Transverse colon (tissue), 4 donors: ENCODE data around the gene ZKSCAN4. TPM values are rescaled to one million over a fixed set of nuclear protein-coding genes. Genes with fewer than 3 reads are reported as not detected.

Experiments
- DNase-seq: peaks from one replicate; pipeline ENCODE4 v3.0.0-alpha.2; 2019
- H3K27ac ChIP-seq, 4 donors: fragments of 200-600 bp; sonication (generic); 2 replicates each; pipeline ENCODE4 v1.5.1; 2016 to 2018; ENCODE audit warnings: inconsistent platforms in 4 of 4
- H3K27me3 ChIP-seq: fragments of 200-600 bp; sonication (generic); 2 replicates; pipeline ENCODE4 v1.5.1; 2017; ENCODE audit warnings: inconsistent platforms
- H3K36me3 ChIP-seq, 4 donors: fragments of 200-600 bp; sonication (generic); 2 replicates each; pipeline ENCODE4 v1.5.1; 2017 to 2019; ENCODE audit warnings: inconsistent platforms in 4 of 4
- H3K4me1 ChIP-seq, 4 donors: fragments of 200-600 bp; sonication (generic); 2 replicates each; pipeline ENCODE4 v1.5.1; 2017 to 2020; ENCODE audit warnings: inconsistent platforms in 4 of 4
- H3K4me3 ChIP-seq, 4 donors: fragments of 200-600 bp; sonication (generic); 1 replicate in 1 of 4; 2 replicates in 3 of 4; pipeline versions ENCODE4 v1.5.1 to v1.6.1; 2017 to 2019; ENCODE audit warnings: inconsistent platforms in 4 of 4
- H3K9me3 ChIP-seq, 2 donors: fragments of 200-600 bp; sonication (generic); 2 replicates each; pipeline ENCODE4 v1.5.1; 2017 to 2019; ENCODE audit warnings: inconsistent platforms in 2 of 2
- EP300 ChIP-seq: sonication (generic); formaldehyde crosslinking; IDR thresholded peaks from one replicate; pipeline ENCODE4 v1.6.1; 2017; ENCODE audit warnings: antibody characterized with exemption, low read depth
- POLR2A ChIP-seq: fragments of 450-650 bp; IDR thresholded peaks from one replicate; pipeline ENCODE4 v1.6.1; 2016; ENCODE audit warnings: antibody characterized with exemption, mild to moderate bottlenecking, moderate library complexity
- POLR2AphosphoS5 ChIP-seq, 3 donors: sonication (generic); formaldehyde crosslinking; IDR thresholded peaks; one replicate each; pipeline ENCODE4 v1.6.1; 2016; ENCODE audit warnings: antibody characterized with exemption in 3 of 3
- WGBS, 2 donors: methylation state at CpG; one replicate each; pipeline ENCODE4 v1.1.5; 2018; ENCODE audit warnings: low coverage in 1 of 2; 5-methylcytosine and 5-hydroxymethylcytosine counted together
- in situ Hi-C, 4 donors: fragments of 200-750 bp; cut with MboI; loops; one replicate each; pipeline versions ENCODE4 v1.15.0 to v1.15.1; 2017; ENCODE audit warnings: low sequenced_read_pairs in 3 of 4, low pct_ligation_motif_present in 1 of 4, low pct_unique_long_range_greater_than_20kb in 1 of 4
- intact Hi-C: fragments of 100-400 bp; cut with DNase I; formaldehyde crosslinking; loops from one replicate; pipeline ENCODE4 v1.15.1; 2023; ENCODE audit warnings: low total_unique reads
- total RNA-seq, 4 donors: library from RNA; depleted of rRNA; stranded (reverse); fragments of >200 nt; gene quantifications; one replicate each; pipeline ENCODE4 v1.1.0, GENCODE V29; 2016
- TF ChIP-seq, protein P1 (sequence below), 5 experiments: fragments of 200-600 bp in 3 of 5; fragments of 450-650 bp in 2 of 5; sonication (generic) in 3 of 5; IDR thresholded peaks; 1 replicate in 2 of 5; 2 replicates in 3 of 5; pipeline ENCODE4 v1.5.1; 2016 to 2017; ENCODE audit warnings: antibody characterized with exemption in 5 of 5, inconsistent platforms in 3 of 5, mild to moderate bottlenecking in 2 of 5, moderate library complexity in 1 of 5

ZKSCAN4 gene
- total RNA-seq, 4 donors from 2014 or later = 0.60 to 9.0 (median 4.9) TPM

DNA sequence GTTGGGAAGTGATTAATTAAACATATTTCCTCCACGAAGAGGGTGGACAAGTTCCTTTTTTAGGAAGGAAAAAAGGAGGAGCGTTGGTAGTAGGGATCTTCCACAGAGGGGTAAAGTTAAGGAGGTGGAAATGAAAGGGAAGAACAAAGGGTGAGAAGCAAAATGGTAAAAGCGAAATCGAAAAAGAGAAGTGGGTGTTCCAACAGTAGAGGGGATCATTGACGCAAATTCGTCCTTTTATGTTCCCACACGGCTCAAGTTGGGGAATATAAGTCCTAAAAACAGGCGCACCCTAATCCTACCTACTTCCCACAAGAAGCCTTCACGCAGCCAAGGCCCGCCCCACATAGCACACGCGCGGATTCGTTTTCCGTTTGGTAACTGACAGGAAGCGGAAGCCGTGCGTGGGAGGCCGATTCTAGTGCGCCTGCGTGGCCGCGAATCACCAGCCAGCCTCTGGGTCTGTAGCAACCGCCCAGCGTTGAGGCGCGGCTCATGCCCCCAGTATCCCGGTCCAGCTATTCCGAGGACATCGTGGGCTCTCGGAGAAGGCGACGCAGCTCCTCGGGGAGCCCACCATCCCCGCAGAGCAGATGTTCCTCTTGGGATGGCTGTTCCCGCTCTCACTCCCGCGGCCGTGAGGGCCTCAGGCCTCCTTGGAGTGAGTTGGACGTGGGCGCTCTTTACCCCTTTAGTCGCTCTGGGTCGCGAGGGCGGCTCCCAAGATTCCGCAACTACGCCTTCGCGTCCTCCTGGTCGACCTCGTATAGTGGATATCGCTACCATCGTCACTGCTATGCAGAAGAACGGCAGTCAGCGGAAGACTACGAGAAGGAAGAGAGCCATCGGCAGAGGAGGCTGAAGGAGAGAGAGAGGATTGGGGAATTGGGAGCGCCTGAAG, 7.1 kb upstream of the ZKSCAN4 start, which contains the start of gene NKAPL:
TSS of gene NKAPL (plus strand) at position 421 of the 901 bp plus-strand sequence. CDS start at position 496, 75 bp downstream.
- in situ Hi-C loops = loop anchor here in 1 of 4 donors (25.0 kb wide), 1 partner anchor 103 kb away; no protein-coding TSS in a partner anchor
- Histone ChIP-seq H3K36me3 (no peaks in the 10 kb centered on the region), H3K4me1 (peaks cover 0 to 2% (median 0%) of the 10 kb centered on the region in 4 donors), H3K9me3 (no peaks in the 10 kb centered on the region), H3K4me3 (peak within 1 kb of the TSS; percentile 12 to 33 (median 22)), H3K27me3 (peaks cover 31% of the 10 kb centered on the region), H3K27ac (no peak within 1 kb of the TSS)
- TF ChIP-seq POLR2AphosphoS5 (IDR thresholded peaks at IDR 0.05) (peak in 1 of 3 donors; percentile 21), EP300 (no peak)
- intact Hi-C loops = loop anchor here (10.0 kb wide), 1 partner anchor 114 kb away; the partner anchor contains the start of gene ZKSCAN8
- 64 to 77% methylated on average over 5 to 58 of the region's 58 CpGs for WGBS, 2 donors
- peak; percentile 66 for DNase-seq

DNA sequence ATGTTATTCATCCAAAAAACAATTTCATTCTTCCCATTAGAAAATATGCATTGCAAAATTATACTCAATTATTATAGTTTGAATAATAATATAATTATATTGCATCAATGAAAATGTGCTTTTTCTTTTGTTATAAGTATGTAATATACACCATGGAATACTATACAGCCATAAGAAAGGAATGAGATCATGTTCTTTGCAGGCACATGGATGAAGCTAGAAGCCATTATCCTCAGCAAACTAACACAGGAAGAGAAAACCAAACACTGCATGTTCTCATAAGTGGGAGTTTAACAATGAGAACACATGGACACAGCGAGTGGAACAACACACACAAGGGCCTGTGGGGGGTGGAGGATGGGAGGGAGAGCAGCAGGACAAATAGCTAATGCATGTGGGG, 5.0 kb upstream of the ZKSCAN4 start:
- Histone ChIP-seq H3K27me3 (peaks cover 28% of the 10 kb centered on the region), H3K9me3 (no peaks in the 10 kb centered on the region), H3K4me1 (peaks cover 4 to 7% (median 6%) of the 10 kb centered on the region in 4 donors), H3K4me3 (no peak overlapping the region), H3K27ac (no peak overlapping the region), H3K36me3 (no peaks in the 10 kb centered on the region)
- no peak for DNase-seq
- intact Hi-C loops = loop anchor here (10.0 kb wide), 1 partner anchor 112 kb away; the partner anchor contains the start of gene ZKSCAN8
- no peak for TF ChIP-seq POLR2AphosphoS5 (IDR thresholded peaks at IDR 0.05)
- no peak for TF ChIP-seq EP300
- no peak for TF ChIP-seq POLR2A
- TF ChIP-seq, protein P1, sequence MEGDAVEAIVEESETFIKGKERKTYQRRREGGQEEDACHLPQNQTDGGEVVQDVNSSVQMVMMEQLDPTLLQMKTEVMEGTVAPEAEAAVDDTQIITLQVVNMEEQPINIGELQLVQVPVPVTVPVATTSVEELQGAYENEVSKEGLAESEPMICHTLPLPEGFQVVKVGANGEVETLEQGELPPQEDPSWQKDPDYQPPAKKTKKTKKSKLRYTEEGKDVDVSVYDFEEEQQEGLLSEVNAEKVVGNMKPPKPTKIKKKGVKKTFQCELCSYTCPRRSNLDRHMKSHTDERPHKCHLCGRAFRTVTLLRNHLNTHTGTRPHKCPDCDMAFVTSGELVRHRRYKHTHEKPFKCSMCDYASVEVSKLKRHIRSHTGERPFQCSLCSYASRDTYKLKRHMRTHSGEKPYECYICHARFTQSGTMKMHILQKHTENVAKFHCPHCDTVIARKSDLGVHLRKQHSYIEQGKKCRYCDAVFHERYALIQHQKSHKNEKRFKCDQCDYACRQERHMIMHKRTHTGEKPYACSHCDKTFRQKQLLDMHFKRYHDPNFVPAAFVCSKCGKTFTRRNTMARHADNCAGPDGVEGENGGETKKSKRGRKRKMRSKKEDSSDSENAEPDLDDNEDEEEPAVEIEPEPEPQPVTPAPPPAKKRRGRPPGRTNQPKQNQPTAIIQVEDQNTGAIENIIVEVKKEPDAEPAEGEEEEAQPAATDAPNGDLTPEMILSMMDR (IDR thresholded peaks at IDR 0.05) = no peak
- 0% methylated on average over 1 of the region's 1 CpG; no CpG with 5 or more reads in 1 of the 2 donors for WGBS, 2 donors
- in situ Hi-C loops = loop anchor here in 1 of 4 donors (25.0 kb wide), 1 partner anchor 105 kb away; no protein-coding TSS in a partner anchor

DNA sequence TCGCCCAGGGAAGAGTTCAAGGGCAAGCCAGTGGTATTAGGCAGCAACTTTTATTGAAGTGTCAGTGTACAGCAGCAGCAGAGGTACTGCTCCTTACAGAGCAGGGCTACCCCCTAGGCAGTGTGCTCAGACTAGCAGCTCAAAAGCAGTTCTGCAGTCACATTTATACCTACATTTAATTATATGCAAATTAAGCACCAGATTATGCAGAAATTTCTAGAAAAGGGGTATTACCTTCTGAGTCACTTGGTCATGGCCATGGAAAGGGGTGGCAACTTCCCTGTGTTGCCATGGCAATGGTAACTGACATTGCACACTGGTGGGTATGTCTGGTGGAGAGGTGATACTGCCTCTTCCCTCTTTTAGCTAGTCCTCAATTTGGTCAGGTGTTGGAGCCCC, 2.1 kb upstream of the ZKSCAN4 start:
- Histone ChIP-seq H3K27ac (no peak overlapping the region), H3K9me3 (no peaks in the 10 kb centered on the region), H3K27me3 (peaks cover 19% of the 10 kb centered on the region), H3K4me1 (peaks cover 11 to 17% (median 16%) of the 10 kb centered on the region in 4 donors), H3K4me3 (no peak overlapping the region), H3K36me3 (no peaks in the 10 kb centered on the region)
- DNase-seq = no peak
- in situ Hi-C loops (loop anchor here in 1 of 4 donors (25.0 kb wide), 1 partner anchor 108 kb away; no protein-coding TSS in a partner anchor), intact Hi-C loops (loop anchor here (10.0 kb wide), 1 partner anchor 109 kb away; the partner anchor contains the start of gene ZKSCAN8)
- 73 to 78% methylated on average over 1 of the region's 1 CpG for WGBS, 2 donors
- TF ChIP-seq POLR2AphosphoS5 (IDR thresholded peaks at IDR 0.05) = no peak
- TF ChIP-seq, protein P1 (IDR thresholded peaks at IDR 0.05) = no peak

DNA sequence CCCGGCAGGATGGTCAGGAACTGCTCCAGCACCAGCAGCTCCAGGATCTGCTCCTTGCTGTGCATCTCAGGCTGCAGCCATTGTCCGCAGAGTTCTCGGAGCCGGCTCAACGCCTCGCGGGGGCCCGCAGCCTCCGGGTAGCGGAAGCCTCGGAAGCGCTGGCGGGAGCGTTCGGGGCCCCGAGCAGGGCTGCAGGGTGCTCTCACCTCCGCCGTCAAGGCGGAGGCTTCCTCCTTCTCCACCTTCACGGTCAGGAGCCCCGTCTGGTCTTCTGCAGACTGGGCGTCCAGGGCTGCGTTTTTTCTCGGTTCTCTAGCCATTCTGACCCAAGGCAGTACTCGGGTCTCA, 434 bp downstream of the ZKSCAN4 start:
- peak; percentile 10 for DNase-seq
- Histone ChIP-seq H3K36me3 (peaks cover 0 to 4% (median 0%) of the 10 kb centered on the region in 4 donors), H3K27me3 (peaks cover 19% of the 10 kb centered on the region), H3K4me1 (peaks cover 11 to 17% (median 15%) of the 10 kb centered on the region in 4 donors), H3K27ac (peak overlapping the region; percentile 60 to 80 (median 68)), H3K4me3 (peak overlapping the region; percentile 42 to 97 (median 83)), H3K9me3 (no peaks in the 10 kb centered on the region)
- intact Hi-C loops = loop anchor here (10.0 kb wide), 1 partner anchor 107 kb away; the partner anchor contains the start of gene ZKSCAN8
- in situ Hi-C loops = loop anchor here in 1 of 4 donors (25.0 kb wide), 1 partner anchor 111 kb away; no protein-coding TSS in a partner anchor
- no peak for TF ChIP-seq EP300
- TF ChIP-seq POLR2A = no peak
- TF ChIP-seq, protein P1 (IDR thresholded peaks at IDR 0.05) = no peak
- no peak for TF ChIP-seq POLR2AphosphoS5 (IDR thresholded peaks at IDR 0.05)
- 1% methylated on average over 25 of the region's 25 CpGs; no CpG with 5 or more reads in 1 of the 2 donors for WGBS, 2 donors
